Measurements from ENCODE around the gene DENND4B.

Gene DENND4B

GRCh38 chr1:153945795-153946621 lies 510 bp downstream of the DENND4B start:
- DNase-seq: peak in 3 of 4 experiments; percentile 20 to 61 (median 35)

- DNase-seq: peak in 3 of 4 experiments; percentile 21 to 67 (median 61)
Observed at GRCh38 chr1:153945131-153945794, 1.3 kb downstream of the DENND4B start.

GRCh38 chr1:153944827-153945117 lies 1.7 kb downstream of the DENND4B start:
- DNase-seq: no peak

GRCh38 chr1:153944005-153944826 lies 2.3 kb downstream of the DENND4B start:
- no peak for DNase-seq

- DNase-seq: no peak
Observed at GRCh38 chr1:153942766-153943549, 3.6 kb downstream of the DENND4B start.

GRCh38 chr1:153941826-153942725 lies 4.4 kb downstream of the DENND4B start:
- no peak for DNase-seq

GRCh38 chr1:153940756-153941155 lies 5.8 kb downstream of the DENND4B start:
- no peak for DNase-seq

GRCh38 chr1:153939476-153939875 lies 7.0 kb downstream of the DENND4B start:
- DNase-seq: no peak

- DNase-seq: no peak
Observed at GRCh38 chr1:153938996-153939395, 7.5 kb downstream of the DENND4B start.

- DNase-seq: no peak
Observed at GRCh38 chr1:153937331-153937730, 9.2 kb downstream of the DENND4B start.

- DNase-seq: no peak
Observed at GRCh38 chr1:153936011-153936802, 10.3 kb downstream of the DENND4B start.

GRCh38 chr1:153934746-153935145 lies 11.8 kb downstream of the DENND4B start:
- DNase-seq: no peak

- DNase-seq: no peak
Observed at GRCh38 chr1:153933955-153934354, 12.6 kb downstream of the DENND4B start.

- no peak for DNase-seq
Observed at GRCh38 chr1:153933430-153933829, 13.1 kb downstream of the DENND4B start.

- no peak for DNase-seq
Observed at GRCh38 chr1:153932156-153933131, 14.1 kb downstream of the DENND4B start.

- no peak for DNase-seq
Observed at GRCh38 chr1:153929981-153930948, 16.3 kb downstream of the DENND4B start.

GRCh38 chr1:153929426-153929825 lies 17.1 kb downstream of the DENND4B start:
- no peak for DNase-seq

- DNase-seq: no peak
Observed at GRCh38 chr1:153928791-153929341, 17.7 kb downstream of the DENND4B start.

Measured in activated naive CD4-positive, alpha-beta T cell (primary cell).